Left ventricle myocardium superior (tissue), 1 donor: ENCODE data around the gene GPATCH3. TPM values are rescaled to one million over a fixed set of nuclear protein-coding genes. Genes with fewer than 3 reads are reported as not detected.

ENCODE experiments used
- ATAC-seq: fragments of 200-7000 bp; cut with Tn5 transposase; one replicate; pipeline ENCODE4 v1.9.1; 2020; ENCODE audit warnings: mild to moderate bottlenecking, moderate library complexity
- DNase-seq: peaks from one replicate; pipeline ENCODE4 v3.0.0-alpha.2; 2020
- intact Hi-C: fragments of 100-400 bp; cut with micrococcal nuclease; formaldehyde crosslinking; loops from one replicate; pipeline ENCODE4 v1.11.0; 2022
- total RNA-seq: library from RNA; stranded (reverse); fragmentation: NEBNext Ultra II Directional; extraction: Animal tissue kit (Norgen Biotek cat#: 25700); gene quantifications from one replicate; pipeline ENCODE4 v1.2.1, GENCODE V29; 2021
- donor health status: DM: no; HTN: yes; CAD: no; lungs with severe emphysema.

The GPATCH3 gene
- total RNA-seq, 1 donor from 2014 or later: 10.2 TPM

GRCh38 chr1:26915204-26915842, 15.1 kb upstream of the GPATCH3 start:
- DNase-seq: peak; percentile 67
- peak; percentile 67 for ATAC-seq
- intact Hi-C loops: no loop called here

- intact Hi-C loops: no loop called here
- peak; percentile 88 for ATAC-seq
- peak; percentile 78 for DNase-seq
Measured at GRCh38 chr1:26913754-26914619, 13.7 kb upstream of the GPATCH3 start, which contains the start of gene NR0B2. Gene NR0B2, minus strand, starts transcription at chr1:26913975. Its CDS starts 35 bp downstream, at chr1:26913940.

GRCh38 chr1:26913389-26913753, 13.1 kb upstream of the GPATCH3 start:
- ATAC-seq (peak; percentile 7), DNase-seq (no peak)
- intact Hi-C loops: no loop called here

- intact Hi-C loops: no loop called here
- DNase-seq (no peak), ATAC-seq (no peak)
Measured at GRCh38 chr1:26912147-26912490, 11.9 kb upstream of the GPATCH3 start.

GRCh38 chr1:26911399-26912146, 11.3 kb upstream of the GPATCH3 start:
- ATAC-seq: no peak
- intact Hi-C loops: no loop called here
- DNase-seq: no peak

- no peak for ATAC-seq
- intact Hi-C loops: no loop called here
Measured at GRCh38 chr1:26910343-26911160, 10.3 kb upstream of the GPATCH3 start.

GRCh38 chr1:26909951-26910342, 9.7 kb upstream of the GPATCH3 start:
- ATAC-seq (no peak), DNase-seq (no peak)
- intact Hi-C loops: no loop called here

More at GRCh38 chr1:26910343-26911160, 10.3 kb upstream of the GPATCH3 start:
- no peak for DNase-seq

GRCh38 chr1:26907071-26907917, 7.0 kb upstream of the GPATCH3 start:
- DNase-seq: no peak
- intact Hi-C loops: no loop called here
- no peak for ATAC-seq

GRCh38 chr1:26900815-26901511, 696 bp upstream of the GPATCH3 start:
- intact Hi-C loops: no loop called here
- ATAC-seq: no peak
- no peak for DNase-seq

- ATAC-seq: no peak
- no peak for DNase-seq
- intact Hi-C loops: no loop called here
Measured at GRCh38 chr1:26897351-26897750, 2.9 kb downstream of the GPATCH3 start.

- intact Hi-C loops: no loop called here
- ATAC-seq (no peak), DNase-seq (no peak)
Measured at GRCh38 chr1:26894263-26894662, 6.0 kb downstream of the GPATCH3 start.

- ATAC-seq (peak; percentile 47), DNase-seq (no peak)
- intact Hi-C loops: no loop called here
Measured at GRCh38 chr1:26890467-26890796, 9.8 kb downstream of the GPATCH3 start.

- ATAC-seq: peak; percentile 94
- intact Hi-C loops: no loop called here
- DNase-seq: peak; percentile 87
Measured at GRCh38 chr1:26889551-26890466, 10.5 kb downstream of the GPATCH3 start, which contains the start of gene GPN2. Gene GPN2, minus strand, starts transcription at chr1:26890283. Its CDS starts 187 bp downstream, at chr1:26890096.

GRCh38 chr1:26888231-26888630, 12.0 kb downstream of the GPATCH3 start:
- no peak for DNase-seq
- intact Hi-C loops: no loop called here
- ATAC-seq: no peak

GRCh38 chr1:26887125-26887524, 13.1 kb downstream of the GPATCH3 start:
- ATAC-seq: peak; percentile 30
- intact Hi-C loops: no loop called here
- DNase-seq: no peak

GRCh38 chr1:26882696-26883463, 17.4 kb downstream of the GPATCH3 start:
- ATAC-seq: no peak
- DNase-seq: no peak
- intact Hi-C loops: no loop called here
